GM18502 (cell line): Measurements from ENCODE around the gene RAI1.

Experiments used
- ATAC-seq: cut with Tn5 transposase; IDR thresholded peaks from one replicate; pipeline ENCODE4 v1.9.1; 2021; ENCODE audit warnings: mild to moderate bottlenecking; ENCODE audit not compliant: unreplicated experiment, poor library complexity

Gene RAI1

GRCh38 chr17:17819111-17819510 is 137.9 kb downstream of the RAI1 start:
- no peak for ATAC-seq

GRCh38 chr17:17819561-17819995 is 138.3 kb downstream of the RAI1 start:
- ATAC-seq = peak; percentile 54

GRCh38 chr17:17820046-17820445 is 138.8 kb downstream of the RAI1 start:
- ATAC-seq = no peak

- no peak for ATAC-seq
Measured at GRCh38 chr17:17820463-17821158, 139.4 kb downstream of the RAI1 start.

GRCh38 chr17:17822189-17822588 is 140.9 kb downstream of the RAI1 start:
- no peak for ATAC-seq

GRCh38 chr17:17822616-17823015 is 141.4 kb downstream of the RAI1 start:
- ATAC-seq = no peak

- ATAC-seq = peak; percentile 77
Measured at GRCh38 chr17:17823433-17824118, 142.3 kb downstream of the RAI1 start.

- ATAC-seq = no peak
Measured at GRCh38 chr17:17824119-17824782, 143.0 kb downstream of the RAI1 start.

GRCh38 chr17:17824783-17825614 is 143.7 kb downstream of the RAI1 start:
- no peak for ATAC-seq

GRCh38 chr17:17826342-17826713 is 145.1 kb downstream of the RAI1 start:
- no peak for ATAC-seq

GRCh38 chr17:17826942-17827785 is 145.9 kb downstream of the RAI1 start:
- ATAC-seq = no peak

GRCh38 chr17:17827826-17828621 is 146.8 kb downstream of the RAI1 start:
- no peak for ATAC-seq

- no peak for ATAC-seq
Measured at GRCh38 chr17:17830269-17830567, 149.0 kb downstream of the RAI1 start.

GRCh38 chr17:17830740-17831207 is 149.5 kb downstream of the RAI1 start:
- ATAC-seq = no peak

GRCh38 chr17:17831208-17832031 is 150.2 kb downstream of the RAI1 start:
- ATAC-seq = no peak

GRCh38 chr17:17832032-17832363 is 150.7 kb downstream of the RAI1 start:
- ATAC-seq = no peak

GRCh38 chr17:17833658-17834357 is 152.6 kb downstream of the RAI1 start:
- ATAC-seq = no peak

- ATAC-seq = no peak
Measured at GRCh38 chr17:17834974-17835373, 153.7 kb downstream of the RAI1 start.
